ENCODE measurements around the gene ARHGAP28. TPM values are rescaled to one million over a fixed set of nuclear protein-coding genes. Genes with fewer than 3 reads are reported as not detected.
A peak's percentile ranks its signal among the peaks of the same experiment; 100 is the strongest.

ARHGAP28 gene
- total RNA-seq, 2 donors from 2014 or later: 20.3 to 22.6 TPM

DNA sequence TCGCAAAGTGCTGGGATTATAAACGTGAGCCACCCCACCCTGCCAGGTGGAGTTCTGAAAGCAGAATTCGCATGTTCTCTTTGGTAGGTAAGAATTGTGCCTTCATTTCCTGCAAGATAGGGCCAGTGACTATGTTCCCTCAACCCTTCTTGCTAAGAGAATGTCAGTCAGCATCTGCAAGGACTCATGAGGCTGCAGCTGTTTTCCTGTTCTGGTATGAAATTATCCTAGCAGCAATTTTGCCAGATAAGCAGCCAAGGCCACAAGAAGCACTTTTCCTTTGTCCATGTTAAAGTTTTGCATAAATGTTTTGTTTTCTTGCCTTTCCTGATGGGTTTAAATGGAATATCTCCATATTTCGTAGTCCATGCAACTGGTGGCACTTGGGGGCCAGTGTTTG, 6.8 kb upstream of the ARHGAP28 start:
- TF ChIP-seq, protein P1, sequence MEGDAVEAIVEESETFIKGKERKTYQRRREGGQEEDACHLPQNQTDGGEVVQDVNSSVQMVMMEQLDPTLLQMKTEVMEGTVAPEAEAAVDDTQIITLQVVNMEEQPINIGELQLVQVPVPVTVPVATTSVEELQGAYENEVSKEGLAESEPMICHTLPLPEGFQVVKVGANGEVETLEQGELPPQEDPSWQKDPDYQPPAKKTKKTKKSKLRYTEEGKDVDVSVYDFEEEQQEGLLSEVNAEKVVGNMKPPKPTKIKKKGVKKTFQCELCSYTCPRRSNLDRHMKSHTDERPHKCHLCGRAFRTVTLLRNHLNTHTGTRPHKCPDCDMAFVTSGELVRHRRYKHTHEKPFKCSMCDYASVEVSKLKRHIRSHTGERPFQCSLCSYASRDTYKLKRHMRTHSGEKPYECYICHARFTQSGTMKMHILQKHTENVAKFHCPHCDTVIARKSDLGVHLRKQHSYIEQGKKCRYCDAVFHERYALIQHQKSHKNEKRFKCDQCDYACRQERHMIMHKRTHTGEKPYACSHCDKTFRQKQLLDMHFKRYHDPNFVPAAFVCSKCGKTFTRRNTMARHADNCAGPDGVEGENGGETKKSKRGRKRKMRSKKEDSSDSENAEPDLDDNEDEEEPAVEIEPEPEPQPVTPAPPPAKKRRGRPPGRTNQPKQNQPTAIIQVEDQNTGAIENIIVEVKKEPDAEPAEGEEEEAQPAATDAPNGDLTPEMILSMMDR (IDR thresholded peaks at IDR 0.05): no peak
- TF ChIP-seq POLR2A (IDR thresholded peaks at IDR 0.05): no peak
- Histone ChIP-seq H3K36me3 (no peaks in the 10 kb centered on the region), H3K4me1 (replicated peaks) (peaks cover 2% of the 10 kb centered on the region), H3K27ac (no peak overlapping the region), H3K27me3 (replicated peaks; ENCODE audit: insufficient read depth) (no peaks in the 10 kb centered on the region), H3K9me3 (no peaks in the 10 kb centered on the region), H3K4me3 (no peak overlapping the region)
- intact Hi-C loops (cut with DNase I): loop anchor here (10.0 kb wide), 1 partner anchor 78 kb away; no protein-coding TSS in a partner anchor
- 93% methylated on average over 4 of the region's 4 CpGs for WGBS
- DNase-seq (ENCODE audit: low spot score): no peak

DNA sequence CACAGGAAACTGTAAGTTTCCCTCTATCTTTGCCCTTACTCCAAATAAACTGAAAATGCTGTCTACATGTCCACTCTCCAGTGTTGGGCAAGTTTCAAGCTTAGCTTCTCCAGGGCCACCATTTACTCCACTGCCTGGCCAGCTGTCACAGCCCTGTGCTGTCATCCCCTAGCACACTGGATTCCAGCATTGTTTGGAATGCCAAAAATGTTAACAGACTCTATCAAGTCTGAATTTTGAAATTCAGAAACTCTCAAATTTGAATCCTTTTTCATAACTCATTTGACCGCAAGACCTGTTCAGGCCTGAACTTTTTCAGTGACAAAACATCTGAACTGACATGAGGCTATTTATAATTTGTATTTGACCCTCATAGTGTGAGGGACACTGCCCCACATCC, 5.2 kb upstream of the ARHGAP28 start:
- WGBS: 89% methylated on average over 1 of the region's 1 CpG
- intact Hi-C loops (cut with DNase I): loop anchor here (10.0 kb wide), 1 partner anchor 80 kb away; no protein-coding TSS in a partner anchor
- Histone ChIP-seq H3K4me3 (no peak overlapping the region), H3K27me3 (replicated peaks; ENCODE audit: insufficient read depth) (no peaks in the 10 kb centered on the region), H3K36me3 (no peaks in the 10 kb centered on the region), H3K27ac (no peak overlapping the region), H3K4me1 (replicated peaks) (no peaks in the 10 kb centered on the region), H3K9me3 (no peaks in the 10 kb centered on the region)
- TF ChIP-seq POLR2AphosphoS5 (IDR thresholded peaks at IDR 0.05): no peak
- TF ChIP-seq POLR2A (IDR thresholded peaks at IDR 0.05): no peak
- TF ChIP-seq, protein P1 (IDR thresholded peaks at IDR 0.05): no peak
- no peak for DNase-seq (ENCODE audit: low spot score)

DNA sequence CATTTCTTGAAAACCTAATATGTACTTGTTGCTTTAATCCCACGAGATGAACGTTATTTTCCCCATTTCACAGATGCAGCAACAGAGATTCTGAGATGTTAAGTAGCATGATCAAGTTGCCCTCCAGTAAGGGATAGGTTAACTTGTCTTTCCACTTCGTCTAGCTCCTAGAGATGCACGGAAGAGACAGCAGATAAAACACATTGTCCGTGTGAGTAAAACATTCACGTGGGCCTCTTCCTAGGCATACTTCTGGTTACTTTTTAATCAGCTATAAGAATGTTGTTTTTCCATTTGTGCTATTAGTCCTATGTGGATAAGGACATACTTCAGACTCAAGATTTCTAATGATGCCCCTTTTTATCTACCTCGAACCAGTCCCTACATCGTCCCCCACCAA, 1.2 kb upstream of the ARHGAP28 start:
- DNase-seq (ENCODE audit: low spot score): no peak
- H3K4me3 ChIP-seq: no peak overlapping the region
- no peaks in the 10 kb centered on the region for H3K9me3 ChIP-seq
- TF ChIP-seq, protein P1 (IDR thresholded peaks at IDR 0.05): no peak
- TF ChIP-seq POLR2A (IDR thresholded peaks at IDR 0.05): no peak
- no peak for TF ChIP-seq POLR2AphosphoS5 (IDR thresholded peaks at IDR 0.05)
- H3K36me3 ChIP-seq: no peaks in the 10 kb centered on the region
- intact Hi-C loops (cut with DNase I): loop anchor here (5.0 to 10.0 kb wide), 2 partner anchors 84 to 159 kb away; no protein-coding TSS in a partner anchor
- H3K27me3 ChIP-seq (replicated peaks; ENCODE audit: insufficient read depth): no peaks in the 10 kb centered on the region
- H3K27ac ChIP-seq: peak overlapping the region; percentile 61 to 82
- H3K4me1 ChIP-seq (replicated peaks): no peaks in the 10 kb centered on the region
- 48% methylated on average over 8 of the region's 8 CpGs for whole genome bisulfite sequencing

- no peaks in the 10 kb centered on the region for H3K27me3 ChIP-seq (replicated peaks; ENCODE audit: insufficient read depth)
- H3K36me3 ChIP-seq: no peaks in the 10 kb centered on the region
- no peaks in the 10 kb centered on the region for H3K4me1 ChIP-seq (replicated peaks)
- intact Hi-C loops (cut with DNase I): loop anchor here (5.0 to 10.0 kb wide), 2 partner anchors 84 to 158 kb away; no protein-coding TSS in a partner anchor
- TF ChIP-seq POLR2A (IDR thresholded peaks at IDR 0.05) (no peak), POLR2AphosphoS5 (IDR thresholded peaks at IDR 0.05) (peak; percentile 43)
- TF ChIP-seq, protein P1 (IDR thresholded peaks at IDR 0.05): no peak
- DNase-seq (ENCODE audit: low spot score): peak; percentile 68
- H3K9me3 ChIP-seq: no peaks in the 10 kb centered on the region
- 11% methylated on average over 5 of the region's 5 CpGs for WGBS
- H3K27ac ChIP-seq: peak overlapping the region; percentile 61 to 82
- peak overlapping the region; percentile 46 to 63 for H3K4me3 ChIP-seq
Measured at GRCh38 chr18:6728809-6729246, 688 bp upstream of the ARHGAP28 start.

Data from prostate gland (tissue), 2 donors.